Breast epithelium (tissue), 3 donors: ENCODE measurements around the gene SNTG2.

Experiments
- POLR2AphosphoS5 ChIP-seq, 3 donors: sonication (generic); formaldehyde crosslinking; IDR thresholded peaks; one replicate each; pipeline ENCODE4 v1.6.1; 2017; ENCODE audit warnings: antibody characterized with exemption in 3 of 3
- TF ChIP-seq, protein P1 (sequence below), 3 donors: fragments of 450-650 bp; IDR thresholded peaks; one replicate each; pipeline ENCODE4 v1.5.1; 2016 to 2017; ENCODE audit warnings: antibody characterized with exemption in 3 of 3, mild to moderate bottlenecking in 3 of 3, moderate library complexity in 3 of 3

DNA sequence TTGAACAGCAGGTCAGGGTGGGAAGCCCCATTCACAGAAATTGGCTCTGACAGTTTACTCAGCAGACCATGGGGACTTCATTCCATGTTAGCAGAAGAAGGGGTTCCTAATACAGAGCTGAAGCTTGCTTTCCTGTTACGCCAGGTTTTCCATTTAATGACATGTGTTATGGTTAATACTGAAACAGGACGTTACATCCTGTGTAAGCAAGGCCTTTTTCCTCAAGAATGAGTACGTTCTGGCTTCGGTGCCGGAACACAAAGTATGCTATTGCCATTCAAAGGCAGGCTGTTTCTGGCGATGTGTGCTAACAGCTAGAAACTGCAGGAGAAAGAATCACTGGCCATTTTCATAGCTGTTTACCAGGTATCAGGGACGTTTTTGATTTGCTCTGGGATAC lies 190.4 kb downstream of the SNTG2 start:
- TF ChIP-seq, protein P1, sequence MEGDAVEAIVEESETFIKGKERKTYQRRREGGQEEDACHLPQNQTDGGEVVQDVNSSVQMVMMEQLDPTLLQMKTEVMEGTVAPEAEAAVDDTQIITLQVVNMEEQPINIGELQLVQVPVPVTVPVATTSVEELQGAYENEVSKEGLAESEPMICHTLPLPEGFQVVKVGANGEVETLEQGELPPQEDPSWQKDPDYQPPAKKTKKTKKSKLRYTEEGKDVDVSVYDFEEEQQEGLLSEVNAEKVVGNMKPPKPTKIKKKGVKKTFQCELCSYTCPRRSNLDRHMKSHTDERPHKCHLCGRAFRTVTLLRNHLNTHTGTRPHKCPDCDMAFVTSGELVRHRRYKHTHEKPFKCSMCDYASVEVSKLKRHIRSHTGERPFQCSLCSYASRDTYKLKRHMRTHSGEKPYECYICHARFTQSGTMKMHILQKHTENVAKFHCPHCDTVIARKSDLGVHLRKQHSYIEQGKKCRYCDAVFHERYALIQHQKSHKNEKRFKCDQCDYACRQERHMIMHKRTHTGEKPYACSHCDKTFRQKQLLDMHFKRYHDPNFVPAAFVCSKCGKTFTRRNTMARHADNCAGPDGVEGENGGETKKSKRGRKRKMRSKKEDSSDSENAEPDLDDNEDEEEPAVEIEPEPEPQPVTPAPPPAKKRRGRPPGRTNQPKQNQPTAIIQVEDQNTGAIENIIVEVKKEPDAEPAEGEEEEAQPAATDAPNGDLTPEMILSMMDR (IDR thresholded peaks at IDR 0.05) = no peak
- peak in 2 of 3 donors; percentile 19 to 41 for TF ChIP-seq POLR2AphosphoS5 (IDR thresholded peaks at IDR 0.05)
